Stimulated activated CD4-positive, alpha-beta T cell treated with anti-CD3 and anti-CD28 coated beads, TNF-alpha, amount 100 ng/mL, for 1 hour (primary cell): ENCODE measurements around the gene PITX3.
"Not testable (repeated sequence)": the region's sequence is repeated elsewhere in the genome, so short reads cannot be mapped to it uniquely, and the experiment has no call there.

Source experiments
- DNase-seq, 3 donors: peaks; one replicate each; pipeline ENCODE4 v3.0.0-alpha.2; 2020; ENCODE audit warnings: low read depth in 3 of 3, low spot score in 1 of 3

PITX3 gene

GRCh38 chr10:102261196-102261595 is 19.9 kb upstream of the PITX3 start:
- DNase-seq: no peak

- DNase-seq: no peak
Measured at GRCh38 chr10:102255404-102255803, 14.1 kb upstream of the PITX3 start.

GRCh38 chr10:102254426-102254825 is 13.1 kb upstream of the PITX3 start:
- no peak for DNase-seq

- DNase-seq: not testable (repeated sequence)
Measured at GRCh38 chr10:102252508-102252907, 11.2 kb upstream of the PITX3 start.

- no peak for DNase-seq
Measured at GRCh38 chr10:102247734-102248133, 6.4 kb upstream of the PITX3 start.

- DNase-seq: no peak
Measured at GRCh38 chr10:102246261-102246660, 4.9 kb upstream of the PITX3 start.

GRCh38 chr10:102245932-102246251 is 4.6 kb upstream of the PITX3 start:
- no peak for DNase-seq

- DNase-seq: peak; percentile 68 to 74 (median 72)
Measured at GRCh38 chr10:102245082-102245931, 4.0 kb upstream of the PITX3 start, which contains the start of gene GBF1. GBF1 (plus strand) TSS chr10:102245532; CDS start chr10:102258939, 13,407 bp downstream.

GRCh38 chr10:102243309-102243708 is 2.0 kb upstream of the PITX3 start:
- no peak for DNase-seq

GRCh38 chr10:102242118-102242485 is 790 bp upstream of the PITX3 start:
- DNase-seq: no peak

- no peak for DNase-seq
Measured at GRCh38 chr10:102241032-102241443, 274 bp downstream of the PITX3 start.

- DNase-seq: no peak
Measured at GRCh38 chr10:102240467-102241031, 763 bp downstream of the PITX3 start.

GRCh38 chr10:102237711-102238252 is 3.5 kb downstream of the PITX3 start:
- DNase-seq: no peak

GRCh38 chr10:102236006-102236405 is 5.3 kb downstream of the PITX3 start:
- no peak for DNase-seq

- no peak for DNase-seq
Measured at GRCh38 chr10:102235598-102235920, 5.8 kb downstream of the PITX3 start.

GRCh38 chr10:102234888-102235597 is 6.3 kb downstream of the PITX3 start:
- no peak for DNase-seq

GRCh38 chr10:102233997-102234396 is 7.3 kb downstream of the PITX3 start:
- DNase-seq: no peak

GRCh38 chr10:102231357-102232318 is 9.7 kb downstream of the PITX3 start:
- DNase-seq: peak in 1 of 3 donors; percentile 64

- peak in 1 of 3 donors; percentile 22 for DNase-seq
Measured at GRCh38 chr10:102230861-102231356, 10.4 kb downstream of the PITX3 start.

- DNase-seq: peak in 1 of 3 donors; percentile 15
Measured at GRCh38 chr10:102230264-102230860, 10.9 kb downstream of the PITX3 start.
